NCI-H524 (cell line): Measurements from ENCODE around the gene SND1.
A peak's percentile ranks its signal among the peaks of the same experiment; 100 is the strongest.
"Not testable (repeated sequence)": the region's sequence is repeated elsewhere in the genome, so short reads cannot be mapped to it uniquely, and the experiment has no call there.

Experiments used
- DNase-seq, 2 experiments: peaks; one replicate each; lab custom pipeline; 2025; lab: John Stamatoyannopoulos, UW

SND1 gene

GRCh38 chr7:127888411-127888810, 236.4 kb downstream of the SND1 start:
- DNase-seq = no peak

- DNase-seq = no peak
Measured at GRCh38 chr7:127888825-127889224, 236.8 kb downstream of the SND1 start.

GRCh38 chr7:127889677-127890076, 237.7 kb downstream of the SND1 start:
- no peak for DNase-seq

GRCh38 chr7:127890726-127891125, 238.7 kb downstream of the SND1 start:
- no peak for DNase-seq

GRCh38 chr7:127891144-127891543, 239.2 kb downstream of the SND1 start:
- DNase-seq = no peak

GRCh38 chr7:127891854-127892438, 240.0 kb downstream of the SND1 start:
- no peak for DNase-seq

- DNase-seq = no peak
Measured at GRCh38 chr7:127892488-127893314, 240.7 kb downstream of the SND1 start.

- no peak for DNase-seq
Measured at GRCh38 chr7:127893547-127893946, 241.6 kb downstream of the SND1 start.

GRCh38 chr7:127894588-127894987, 242.6 kb downstream of the SND1 start:
- DNase-seq = no peak

- DNase-seq = no peak
Measured at GRCh38 chr7:127895360-127895759, 243.4 kb downstream of the SND1 start.

- no peak for DNase-seq
Measured at GRCh38 chr7:127895814-127896280, 243.9 kb downstream of the SND1 start.

GRCh38 chr7:127896659-127897058, 244.7 kb downstream of the SND1 start:
- peak; percentile 46 to 87 for DNase-seq

- no peak for DNase-seq
Measured at GRCh38 chr7:127897704-127898454, 245.9 kb downstream of the SND1 start.

GRCh38 chr7:127899411-127899810, 247.4 kb downstream of the SND1 start:
- DNase-seq = peak; percentile 18 to 39

- no peak for DNase-seq
Measured at GRCh38 chr7:127900141-127900540, 248.1 kb downstream of the SND1 start.

GRCh38 chr7:127900732-127901685, 249.0 kb downstream of the SND1 start:
- DNase-seq = no peak

GRCh38 chr7:127901895-127902703, 250.1 kb downstream of the SND1 start:
- no peak for DNase-seq

GRCh38 chr7:127902753-127903152, 250.8 kb downstream of the SND1 start:
- not testable (repeated sequence) for DNase-seq

- DNase-seq = peak; percentile 81 to 90
Measured at GRCh38 chr7:127903892-127904669, 252.1 kb downstream of the SND1 start.

GRCh38 chr7:127904670-127904985, 252.6 kb downstream of the SND1 start:
- DNase-seq = peak in 1 of 2 experiments; percentile 80
